GM19099 (cell line): ENCODE measurements around the gene VPS11.

Source experiments
- POLR2A ChIP-seq: IDR thresholded peaks from 3 replicates; pipeline ENCODE4 v1.6.1; 2011; ENCODE audit warnings: low read depth; ENCODE audit not compliant: insufficient read length; ENCODE audit errors: extremely low read depth

Gene VPS11

GRCh38 chr11:119030029-119030328 is 37.6 kb upstream of the VPS11 start:
- no peak for TF ChIP-seq POLR2A

- peak; percentile 71 for TF ChIP-seq POLR2A
Observed at GRCh38 chr11:119030329-119031047, 37.1 kb upstream of the VPS11 start, which contains the start of gene SLC37A4. TSS of gene SLC37A4 (minus strand) at chr11:119030877.

GRCh38 chr11:119031912-119032280 is 35.7 kb upstream of the VPS11 start:
- TF ChIP-seq POLR2A, result no peak

GRCh38 chr11:119034813-119035212 is 32.8 kb upstream of the VPS11 start:
- TF ChIP-seq POLR2A, result no peak

- no peak for TF ChIP-seq POLR2A
Observed at GRCh38 chr11:119038884-119039283, 28.7 kb upstream of the VPS11 start.

- TF ChIP-seq POLR2A, result no peak
Observed at GRCh38 chr11:119041821-119042514, 25.6 kb upstream of the VPS11 start.

GRCh38 chr11:119042927-119043326 is 24.7 kb upstream of the VPS11 start:
- TF ChIP-seq POLR2A, result no peak

- no peak for TF ChIP-seq POLR2A
Observed at GRCh38 chr11:119044708-119045107, 22.9 kb upstream of the VPS11 start.

- no peak for TF ChIP-seq POLR2A
Observed at GRCh38 chr11:119046489-119046888, 21.1 kb upstream of the VPS11 start.

GRCh38 chr11:119047205-119047604 is 20.4 kb upstream of the VPS11 start:
- TF ChIP-seq POLR2A, result no peak

GRCh38 chr11:119048644-119049043 is 19.0 kb upstream of the VPS11 start:
- no peak for TF ChIP-seq POLR2A

- no peak for TF ChIP-seq POLR2A
Observed at GRCh38 chr11:119049081-119049480, 18.5 kb upstream of the VPS11 start.

- peak; percentile 20 for TF ChIP-seq POLR2A
Observed at GRCh38 chr11:119051440-119052162, 16.0 kb upstream of the VPS11 start.

GRCh38 chr11:119052163-119052814 is 15.3 kb upstream of the VPS11 start:
- TF ChIP-seq POLR2A, result no peak

GRCh38 chr11:119054418-119054817 is 13.2 kb upstream of the VPS11 start:
- TF ChIP-seq POLR2A, result no peak
